OCI-LY7 (cell line): ENCODE results near the gene EPHA6. TPM values are rescaled to one million over a fixed set of nuclear protein-coding genes. Genes with fewer than 3 reads are reported as not detected.

Source experiments
- BruUV-seq: library from RNA; stranded (reverse); fragments of 400-500 nt; replicated peaks from 2 replicates; lab custom pipeline; 2021; lab: Mats Ljungman, UMichigan
- CTCF ChIA-PET: fragments of 300-600 bp; sonication (Branson Sonifier 250); formaldehyde crosslinking; loops from one replicate; lab custom pipeline; 2022; ENCODE audit warnings: antibody characterized with exemption; ENCODE audit not compliant: unreplicated experiment; lab: Charles Lee
- POLR2A ChIA-PET: fragments of 300-600 bp; sonication (Branson Sonifier 250); formaldehyde crosslinking; loops from one replicate; lab custom pipeline; 2022; ENCODE audit warnings: antibody characterized with exemption; lab: Charles Lee
- DNase-seq: peaks from one replicate; pipeline ENCODE4 v3.0.0-alpha.2; 2015; ENCODE audit warnings: low spot score
- H2AFZ ChIP-seq: fragments of 200-600 bp; sonication (generic), shearing (Covaris generic); 2 replicates; pipeline ENCODE4 v1.6.1; 2014; ENCODE audit warnings: mild to moderate bottlenecking, antibody characterized with exemption, low read length, moderate library complexity
- H3K27ac ChIP-seq: fragments of 200-600 bp; sonication (generic); 2 replicates; pipeline ENCODE4 v1.5.1; 2014; ENCODE audit warnings: mixed run types, low read depth, mild to moderate bottlenecking, moderate library complexity, low read length, inconsistent platforms; ENCODE audit not compliant: poor library complexity, severe bottlenecking
- H3K36me3 ChIP-seq: fragments of 200-600 bp; sonication (generic); 2 replicates; pipeline ENCODE4 v1.6.1; 2014; ENCODE audit warnings: mild to moderate bottlenecking, antibody characterized with exemption, low read length, moderate library complexity, mixed read lengths; ENCODE audit not compliant: insufficient read depth
- H3K4me1 ChIP-seq: fragments of 200-600 bp; sonication (generic); 2 replicates; pipeline ENCODE4 v1.5.1; 2014; ENCODE audit warnings: mild to moderate bottlenecking, low read length; ENCODE audit not compliant: insufficient read depth, poor library complexity, severe bottlenecking
- H3K4me2 ChIP-seq: fragments of 200-600 bp; sonication (generic); 2 replicates; pipeline ENCODE4 v1.6.1; 2014; ENCODE audit warnings: mild to moderate bottlenecking, low read length
- H3K4me3 ChIP-seq: fragments of 200-600 bp; sonication (generic); 2 replicates; pipeline ENCODE4 v1.5.1; 2014; ENCODE audit warnings: mild to moderate bottlenecking, low read depth, low read length; ENCODE audit not compliant: poor library complexity, severe bottlenecking
- H3K79me2 ChIP-seq: fragments of 200-600 bp; sonication (generic); 2 replicates; pipeline ENCODE4 v1.6.1; 2016; ENCODE audit warnings: low read depth, mild to moderate bottlenecking, low read length, moderate library complexity, mixed read lengths; ENCODE audit not compliant: insufficient read depth
- H3K9me2 ChIP-seq: fragments of 200-600 bp; sonication (generic); 2 replicates; pipeline ENCODE4 v1.6.1; 2016; ENCODE audit warnings: mild to moderate bottlenecking, low read length, mixed read lengths; ENCODE audit not compliant: insufficient read depth
- H3K9me3 ChIP-seq: fragments of 200-600 bp; sonication (generic); 2 replicates; pipeline ENCODE4 v1.6.1; 2014; ENCODE audit warnings: mild to moderate bottlenecking, mixed run types, low read length, mixed read lengths
- H4K20me1 ChIP-seq: fragments of 200-600 bp; sonication (generic); 2 replicates; pipeline ENCODE4 v1.6.1; 2014; ENCODE audit warnings: mild to moderate bottlenecking, antibody characterized with exemption, low read length, moderate library complexity, mixed read lengths; ENCODE audit not compliant: insufficient read depth
- CTCF ChIP-seq: fragments of 200-600 bp; sonication (generic); conservative IDR thresholded peaks from 2 replicates; pipeline ENCODE4 v1.5.1; 2014; ENCODE audit warnings: mild to moderate bottlenecking, antibody characterized with exemption, low read length, moderate library complexity, mixed read lengths
- EZH2phosphoT487 ChIP-seq: fragments of 200-600 bp; sonication (generic); IDR thresholded peaks from 2 replicates; pipeline ENCODE4 v1.6.1; 2018; ENCODE audit warnings: low read depth, borderline replicate concordance, mild to moderate bottlenecking, mixed run types, antibody characterized with exemption, low read length, moderate library complexity, mixed read lengths
- intact Hi-C: fragments of 100-400 bp; cut with micrococcal nuclease; formaldehyde crosslinking; loops from one replicate; pipeline ENCODE4 v1.10.0; 2022; ENCODE audit not compliant: unreplicated experiment
- total RNA-seq, 2 experiments: library from RNA; depleted of rRNA in 1 of 2; stranded (reverse); fragments of >200 nt in 1 of 2; shearing (Covaris generic) in 1 of 2; gene quantifications; 2 replicates each; pipeline ENCODE4 v1.2.3, GENCODE V29; 2014 to 2022

The EPHA6 gene
- total RNA-seq, 2 experiments from 2014 or later: not detected

- no peaks in the 10 kb centered on the region for H3K36me3 ChIP-seq
- H3K4me2 ChIP-seq: no peak overlapping the region
- intact Hi-C loops: no loop called here
- H3K9me3 ChIP-seq: no peaks in the 10 kb centered on the region
- H3K79me2 ChIP-seq: no peaks in the 10 kb centered on the region
- H3K9me2 ChIP-seq: no peaks in the 10 kb centered on the region
- BruUV-seq: no TSS peak
- ChIA-PET POLR2A (no interaction called here), CTCF (no interaction called here)
- H3K4me3 ChIP-seq: no peak overlapping the region
- no peak overlapping the region for H3K27ac ChIP-seq
- H3K4me1 ChIP-seq: no peaks in the 10 kb centered on the region
- no peak overlapping the region for H2AFZ ChIP-seq
- DNase-seq: no peak
- no peak for TF ChIP-seq EZH2phosphoT487
- no peak for TF ChIP-seq CTCF
- no peaks in the 10 kb centered on the region for H4K20me1 ChIP-seq
These were observed 29.3 kb downstream of the EPHA6 start for GRCh38 chr3:96843505-96844203.

- H3K4me3 ChIP-seq: no peak overlapping the region
- H3K27ac ChIP-seq: no peak overlapping the region
- H3K4me1 ChIP-seq: no peaks in the 10 kb centered on the region
- H3K36me3 ChIP-seq: no peaks in the 10 kb centered on the region
- no TSS peak for BruUV-seq
- H3K9me3 ChIP-seq: no peaks in the 10 kb centered on the region
- TF ChIP-seq CTCF: no peak
- TF ChIP-seq EZH2phosphoT487: no peak
- H3K4me2 ChIP-seq: no peak overlapping the region
- ChIA-PET CTCF (no interaction called here), POLR2A (no interaction called here)
- intact Hi-C loops: no loop called here
- H2AFZ ChIP-seq: no peak overlapping the region
- no peaks in the 10 kb centered on the region for H3K9me2 ChIP-seq
- H4K20me1 ChIP-seq: no peaks in the 10 kb centered on the region
- no peaks in the 10 kb centered on the region for H3K79me2 ChIP-seq
- DNase-seq: no peak
These were observed 29.8 kb downstream of the EPHA6 start for GRCh38 chr3:96844204-96844514.

GRCh38 chr3:96852849-96853248 is 38.5 kb downstream of the EPHA6 start:
- CTCF ChIA-PET: no interaction called here
- H3K9me3 ChIP-seq: no peaks in the 10 kb centered on the region
- TF ChIP-seq EZH2phosphoT487 (no peak), CTCF (no peak)
- no peaks in the 10 kb centered on the region for H3K9me2 ChIP-seq
- POLR2A ChIA-PET: no interaction called here
- H3K27ac ChIP-seq: no peak overlapping the region
- no peaks in the 10 kb centered on the region for H4K20me1 ChIP-seq
- BruUV-seq: no TSS peak
- H3K4me3 ChIP-seq: no peak overlapping the region
- no peaks in the 10 kb centered on the region for H3K36me3 ChIP-seq
- DNase-seq: no peak
- H3K79me2 ChIP-seq: no peaks in the 10 kb centered on the region
- intact Hi-C loops: no loop called here
- H2AFZ ChIP-seq: no peak overlapping the region
- H3K4me2 ChIP-seq: no peak overlapping the region
- no peaks in the 10 kb centered on the region for H3K4me1 ChIP-seq
